Mucosa of gallbladder (tissue), 1 donor: ENCODE measurements around the gene LRRC47. TPM values are rescaled to one million over a fixed set of nuclear protein-coding genes. Genes with fewer than 3 reads are reported as not detected.
A peak's percentile ranks its signal among the peaks of the same experiment; 100 is the strongest.
"Not testable (repeated sequence)": the region's sequence is repeated elsewhere in the genome, so short reads cannot be mapped to it uniquely, and the experiment has no call there.

Source experiments
- DNase-seq: peaks from one replicate; pipeline ENCODE4 v3.0.0-alpha.2; 2020; ENCODE audit warnings: low spot score
- total RNA-seq: library from RNA; stranded (reverse); gene quantifications from one replicate; pipeline ENCODE4 v1.2.1, GENCODE V29; 2021
- donor health status: DM: no; HTN: no; CAD: no.

Gene LRRC47
- total RNA-seq, 1 donor from 2014 or later: 43.2 TPM

- no peak for DNase-seq
Observed at GRCh38 chr1:3814771-3815561, 18.7 kb upstream of the LRRC47 start.

- DNase-seq: no peak
Observed at GRCh38 chr1:3814065-3814464, 17.8 kb upstream of the LRRC47 start.

- no peak for DNase-seq
Observed at GRCh38 chr1:3811595-3811911, 15.3 kb upstream of the LRRC47 start.

- not testable (repeated sequence) for DNase-seq
Observed at GRCh38 chr1:3810149-3810761, 14.0 kb upstream of the LRRC47 start.

- DNase-seq: peak; percentile 23
Observed at GRCh38 chr1:3809680-3810079, 13.4 kb upstream of the LRRC47 start.

GRCh38 chr1:3807769-3808168 lies 11.5 kb upstream of the LRRC47 start:
- no peak for DNase-seq

GRCh38 chr1:3805038-3805437 lies 8.7 kb upstream of the LRRC47 start:
- DNase-seq: no peak

GRCh38 chr1:3804627-3804944 lies 8.3 kb upstream of the LRRC47 start:
- DNase-seq: not testable (repeated sequence)

GRCh38 chr1:3803905-3804626 lies 7.8 kb upstream of the LRRC47 start:
- no peak for DNase-seq

GRCh38 chr1:3800795-3801194 lies 4.5 kb upstream of the LRRC47 start:
- not testable (repeated sequence) for DNase-seq

- no peak for DNase-seq
Observed at GRCh38 chr1:3799976-3800685, 3.8 kb upstream of the LRRC47 start.

- no peak for DNase-seq
Observed at GRCh38 chr1:3795453-3796214, 664 bp downstream of the LRRC47 start.

GRCh38 chr1:3790952-3791351 lies 5.3 kb downstream of the LRRC47 start:
- DNase-seq: no peak

GRCh38 chr1:3790500-3790923 lies 5.8 kb downstream of the LRRC47 start:
- DNase-seq: no peak

- no peak for DNase-seq
Observed at GRCh38 chr1:3789421-3790300, 6.6 kb downstream of the LRRC47 start.

- no peak for DNase-seq
Observed at GRCh38 chr1:3788756-3789420, 7.4 kb downstream of the LRRC47 start.

GRCh38 chr1:3787745-3788605 lies 8.3 kb downstream of the LRRC47 start:
- no peak for DNase-seq

GRCh38 chr1:3787349-3787715 lies 9.0 kb downstream of the LRRC47 start:
- DNase-seq: no peak
